ENCODE measurements around the gene GGCX.

- no peak for TF ChIP-seq CTCF (IDR thresholded peaks at IDR 0.05; ENCODE audit: low read length)
- no peak for TF ChIP-seq EZH2 (IDR thresholded peaks at IDR 0.05; ENCODE audit: borderline replicate concordance, low read length)
Measured at GRCh38 chr2:85541262-85541661, 20.0 kb downstream of the GGCX start.
